Upper lobe of left lung (tissue), 6 donors: Measurements from ENCODE around the gene MRPL44. TPM values are rescaled to one million over a fixed set of nuclear protein-coding genes. Genes with fewer than 3 reads are reported as not detected.

Experiments used
- ATAC-seq, 2 donors: fragments of 200-7000 bp; cut with Tn5 transposase; one replicate each; pipeline ENCODE4 v1.9.1; 2022; ENCODE audit warnings: mild to moderate bottlenecking in 2 of 2, moderate library complexity in 2 of 2; ENCODE audit not compliant: low FRiP score in 2 of 2
- DNase-seq, 2 donors: peaks; one replicate each; pipeline ENCODE4 v3.0.0-alpha.2; 2019 to 2020
- H3K27ac ChIP-seq, 4 donors: fragments of 200-600 bp; sonication (generic); one replicate each; pipeline ENCODE4 v1.5.1; 2016 to 2019
- H3K27me3 ChIP-seq, 4 donors: fragments of 200-600 bp; sonication (generic); one replicate each; pipeline ENCODE4 v1.5.1; 2017 to 2019
- H3K36me3 ChIP-seq, 4 donors: fragments of 200-600 bp; sonication (generic); one replicate each; pipeline ENCODE4 v1.5.1; 2016 to 2019
- H3K4me1 ChIP-seq, 4 donors: fragments of 200-600 bp; sonication (generic); one replicate each; pipeline ENCODE4 v1.5.1; 2018 to 2019
- H3K4me3 ChIP-seq, 4 donors: fragments of 200-600 bp; sonication (generic); one replicate each; pipeline ENCODE4 v1.5.1; 2017 to 2019; ENCODE audit warnings: mild to moderate bottlenecking in 2 of 4, moderate library complexity in 1 of 4
- H3K9me3 ChIP-seq, 4 donors: fragments of 200-600 bp; sonication (generic); one replicate each; pipeline ENCODE4 v1.5.1; 2018 to 2019
- EP300 ChIP-seq, 4 donors: sonication (generic); formaldehyde crosslinking; IDR thresholded peaks; one replicate each; pipeline ENCODE4 v1.5.1; 2017; ENCODE audit warnings: antibody characterized with exemption in 4 of 4, control low read depth in 2 of 4
- POLR2A ChIP-seq, 4 donors: fragments of 450-650 bp; IDR thresholded peaks; one replicate each; pipeline ENCODE4 v1.5.1; 2016 to 2017; ENCODE audit warnings: antibody characterized with exemption in 4 of 4, mild to moderate bottlenecking in 2 of 4
- POLR2AphosphoS5 ChIP-seq, 2 donors: sonication (generic); formaldehyde crosslinking; IDR thresholded peaks; one replicate each; pipeline ENCODE4 v1.5.1; 2017; ENCODE audit warnings: antibody characterized with exemption in 2 of 2
- WGBS, 2 donors: methylation state at CpG; one replicate each; pipeline ENCODE4 v1.1.5; 2017 to 2018; 5-methylcytosine and 5-hydroxymethylcytosine counted together
- total RNA-seq, 6 donors: library from RNA; depleted of rRNA in 4 of 6; stranded (reverse); fragments of >200 nt in 4 of 6; gene quantifications; one replicate each; pipeline versions ENCODE4 v1.1.0 to v1.2.1, GENCODE V29; 2016 to 2021
- TF ChIP-seq, protein P1 (sequence below), 6 experiments: fragments of 450-650 bp in 4 of 6; fragments of 200-600 bp in 2 of 6; sonication (generic) in 2 of 6; IDR thresholded peaks; one replicate each; pipeline ENCODE4 v1.5.1; 2016 to 2019; ENCODE audit warnings: antibody characterized with exemption in 6 of 6
- donor health status: DM: no; HTN: no; CAD: no; lungs with moderate emphysema.
- donor health status: DM: no; HTN: yes; CAD: no; lungs with severe emphysema.

Gene MRPL44
- total RNA-seq, 6 donors from 2014 or later, result 7.9 to 24.4 (median 22.5) TPM

DNA sequence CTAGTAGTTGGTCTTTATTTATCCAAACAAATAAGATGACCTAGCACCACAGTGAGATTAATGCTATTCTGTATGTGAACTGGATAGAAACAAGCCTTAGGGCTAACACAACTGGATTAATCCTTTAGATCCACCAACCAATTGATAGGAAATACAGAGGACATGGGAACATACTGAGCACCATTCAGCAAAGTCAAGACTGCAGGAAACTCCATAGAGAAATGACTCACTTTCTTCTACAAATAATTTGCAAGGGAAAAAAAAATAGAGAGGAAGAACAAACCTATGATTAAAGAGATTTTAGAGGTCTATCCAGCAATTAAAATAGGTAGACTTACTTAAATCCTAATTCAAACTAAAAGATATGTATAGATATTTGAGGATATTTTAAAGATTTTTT lies 36.1 kb upstream of the MRPL44 start:
- H3K4me1 ChIP-seq, result peaks cover 14 to 27% (median 21%) of the 10 kb centered on the region in 4 donors
- H3K9me3 ChIP-seq, result no peaks in the 10 kb centered on the region
- H3K36me3 ChIP-seq, result peaks cover 0 to 12% (median 5%) of the 10 kb centered on the region in 4 donors
- no peak for ATAC-seq
- H3K27me3 ChIP-seq, result no peaks in the 10 kb centered on the region
- DNase-seq, result no peak
- H3K4me3 ChIP-seq, result no peak overlapping the region
- H3K27ac ChIP-seq, result no peak overlapping the region
- TF ChIP-seq, protein P1, sequence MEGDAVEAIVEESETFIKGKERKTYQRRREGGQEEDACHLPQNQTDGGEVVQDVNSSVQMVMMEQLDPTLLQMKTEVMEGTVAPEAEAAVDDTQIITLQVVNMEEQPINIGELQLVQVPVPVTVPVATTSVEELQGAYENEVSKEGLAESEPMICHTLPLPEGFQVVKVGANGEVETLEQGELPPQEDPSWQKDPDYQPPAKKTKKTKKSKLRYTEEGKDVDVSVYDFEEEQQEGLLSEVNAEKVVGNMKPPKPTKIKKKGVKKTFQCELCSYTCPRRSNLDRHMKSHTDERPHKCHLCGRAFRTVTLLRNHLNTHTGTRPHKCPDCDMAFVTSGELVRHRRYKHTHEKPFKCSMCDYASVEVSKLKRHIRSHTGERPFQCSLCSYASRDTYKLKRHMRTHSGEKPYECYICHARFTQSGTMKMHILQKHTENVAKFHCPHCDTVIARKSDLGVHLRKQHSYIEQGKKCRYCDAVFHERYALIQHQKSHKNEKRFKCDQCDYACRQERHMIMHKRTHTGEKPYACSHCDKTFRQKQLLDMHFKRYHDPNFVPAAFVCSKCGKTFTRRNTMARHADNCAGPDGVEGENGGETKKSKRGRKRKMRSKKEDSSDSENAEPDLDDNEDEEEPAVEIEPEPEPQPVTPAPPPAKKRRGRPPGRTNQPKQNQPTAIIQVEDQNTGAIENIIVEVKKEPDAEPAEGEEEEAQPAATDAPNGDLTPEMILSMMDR (IDR thresholded peaks at IDR 0.05), result no peak
- no peak for TF ChIP-seq EP300 (IDR thresholded peaks at IDR 0.05)
- TF ChIP-seq POLR2A (IDR thresholded peaks at IDR 0.05), result no peak
- TF ChIP-seq POLR2AphosphoS5 (IDR thresholded peaks at IDR 0.05), result no peak

DNA sequence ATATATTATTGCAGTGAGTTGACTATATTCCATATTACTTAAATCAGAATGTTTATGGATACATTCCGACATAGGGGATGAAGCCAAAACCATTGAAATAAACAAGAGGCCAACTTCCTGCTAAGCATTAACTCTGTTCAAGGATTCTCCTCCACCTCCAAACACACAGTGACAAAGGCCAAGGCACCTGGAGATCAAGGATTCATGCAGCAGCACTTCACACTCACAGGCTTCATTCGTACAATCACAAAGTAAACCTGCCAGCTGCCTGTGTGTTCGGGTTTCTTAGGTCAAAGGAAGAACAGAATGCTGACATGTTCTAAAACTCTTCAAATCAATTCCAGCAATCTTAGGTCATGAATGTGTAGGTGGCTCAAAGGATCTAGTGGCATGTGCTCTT lies 35.0 kb upstream of the MRPL44 start:
- WGBS, 2 donors, result 69 to 70% methylated on average over 3 of the region's 3 CpGs
- ATAC-seq (no peak), DNase-seq (no peak)
- no peaks in the 10 kb centered on the region for H3K27me3 ChIP-seq
- peak overlapping the region in 1 of 4 donors; percentile 11 for H3K27ac ChIP-seq
- no peak overlapping the region for H3K4me3 ChIP-seq
- H3K36me3 ChIP-seq, result peaks cover 0 to 5% (median 2%) of the 10 kb centered on the region in 4 donors
- H3K9me3 ChIP-seq, result no peaks in the 10 kb centered on the region
- peaks cover 14 to 27% (median 21%) of the 10 kb centered on the region in 4 donors for H3K4me1 ChIP-seq
- no peak for TF ChIP-seq POLR2AphosphoS5 (IDR thresholded peaks at IDR 0.05)
- no peak for TF ChIP-seq EP300 (IDR thresholded peaks at IDR 0.05)
- TF ChIP-seq, protein P1 (IDR thresholded peaks at IDR 0.05), result no peak
- TF ChIP-seq POLR2A (IDR thresholded peaks at IDR 0.05), result no peak

DNA sequence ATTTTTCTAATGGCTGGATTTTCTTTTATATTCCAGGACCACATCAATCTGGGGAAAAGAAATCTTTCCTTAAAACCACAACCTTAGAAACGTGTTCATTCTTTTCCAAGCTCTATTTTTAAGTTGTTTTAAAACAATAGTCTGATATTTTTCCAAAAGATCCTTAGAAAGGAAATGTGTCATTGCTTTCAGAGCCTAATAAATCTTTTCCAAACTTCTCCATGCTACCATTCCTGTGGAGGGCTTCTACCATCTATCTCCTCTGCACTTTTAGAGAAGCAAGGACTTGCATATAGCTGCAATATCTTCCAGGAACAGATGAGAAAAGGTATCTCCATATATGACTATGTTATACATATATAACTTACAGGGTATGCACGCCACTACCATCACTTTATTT lies 33.3 kb upstream of the MRPL44 start:
- H3K9me3 ChIP-seq, result no peaks in the 10 kb centered on the region
- no peaks in the 10 kb centered on the region for H3K27me3 ChIP-seq
- no peak overlapping the region for H3K27ac ChIP-seq
- no peaks in the 10 kb centered on the region for H3K36me3 ChIP-seq
- no peak overlapping the region for H3K4me3 ChIP-seq
- DNase-seq, result no peak
- TF ChIP-seq POLR2AphosphoS5 (IDR thresholded peaks at IDR 0.05), result no peak
- TF ChIP-seq, protein P1 (IDR thresholded peaks at IDR 0.05), result no peak
- no peak for TF ChIP-seq POLR2A (IDR thresholded peaks at IDR 0.05)
- TF ChIP-seq EP300 (IDR thresholded peaks at IDR 0.05), result no peak
- 75 to 76% methylated on average over 2 of the region's 2 CpGs for WGBS, 2 donors
- ATAC-seq, result no peak
- peaks cover 11 to 27% (median 20%) of the 10 kb centered on the region in 4 donors for H3K4me1 ChIP-seq

DNA sequence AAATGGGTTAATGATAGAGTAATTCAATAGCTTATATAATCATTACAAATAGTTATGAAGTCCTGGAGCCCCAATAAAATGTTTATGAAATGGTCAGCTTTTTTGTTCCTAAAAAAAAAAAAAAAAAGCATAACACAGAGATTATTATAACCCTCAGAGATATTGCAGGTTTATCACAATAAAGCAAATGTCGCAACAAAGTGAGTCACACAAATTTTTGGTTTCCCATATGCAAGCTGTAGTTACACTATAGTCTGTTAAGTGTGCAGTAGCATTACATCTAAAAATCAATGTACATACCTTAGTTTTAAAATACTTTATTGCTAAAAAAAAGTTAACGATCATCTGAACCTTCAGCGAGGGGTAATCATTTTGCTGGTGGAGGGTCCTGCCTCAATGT lies 32.2 kb upstream of the MRPL44 start:
- Histone ChIP-seq H3K27me3 (no peaks in the 10 kb centered on the region), H3K27ac (no peak overlapping the region), H3K4me1 (peaks cover 17 to 29% (median 24%) of the 10 kb centered on the region in 4 donors), H3K9me3 (no peaks in the 10 kb centered on the region), H3K36me3 (no peaks in the 10 kb centered on the region), H3K4me3 (no peak overlapping the region)
- ATAC-seq, result no peak
- 91 to 92% methylated on average over 3 of the region's 3 CpGs for WGBS, 2 donors
- TF ChIP-seq EP300 (IDR thresholded peaks at IDR 0.05) (no peak), POLR2AphosphoS5 (IDR thresholded peaks at IDR 0.05) (no peak), POLR2A (IDR thresholded peaks at IDR 0.05) (no peak)
- TF ChIP-seq, protein P1 (IDR thresholded peaks at IDR 0.05), result no peak
- DNase-seq, result no peak
